Liver (tissue), 9 donors: ENCODE measurements around the gene LIPI. TPM values are rescaled to one million over a fixed set of nuclear protein-coding genes. Genes with fewer than 3 reads are reported as not detected.

Source experiments
- DNase-seq: peaks from one replicate; pipeline ENCODE4 v3.0.0-alpha.2; 2017; ENCODE audit warnings: low spot score
- H3K27ac ChIP-seq, 2 donors: one replicate each; pipeline ENCODE4 v1.7.0; 2013; ENCODE audit warnings: inconsistent platforms in 2 of 2, low read length in 2 of 2, control low read depth in 1 of 2, low read depth in 1 of 2, mild to moderate bottlenecking in 1 of 2
- H3K27me3 ChIP-seq, 4 donors: one replicate each; pipeline versions ENCODE4 v1.6.1 to v1.7.0; 2013; ENCODE audit warnings: low read length in 3 of 4, inconsistent platforms in 1 of 4, mild to moderate bottlenecking in 1 of 4, moderate library complexity in 1 of 4; ENCODE audit not compliant: control insufficient read depth in 4 of 4, insufficient read depth in 4 of 4
- H3K36me3 ChIP-seq, 4 donors: one replicate each; pipeline versions ENCODE4 v1.6.1 to v1.7.0; 2013; ENCODE audit warnings: low read length in 3 of 4, mild to moderate bottlenecking in 3 of 4, low read depth in 1 of 4, moderate library complexity in 1 of 4; ENCODE audit not compliant: control insufficient read depth in 4 of 4, insufficient read depth in 3 of 4
- H3K4me1 ChIP-seq, 4 donors: one replicate each; pipeline versions ENCODE4 v1.6.1 to v1.7.0; 2013; ENCODE audit warnings: low read length in 3 of 4, mild to moderate bottlenecking in 3 of 4, moderate library complexity in 1 of 4; ENCODE audit not compliant: control insufficient read depth in 4 of 4, insufficient read depth in 4 of 4
- H3K4me3 ChIP-seq, 3 donors: one replicate each; pipeline versions ENCODE4 v1.6.1 to v1.7.0; 2013; ENCODE audit warnings: low read length in 3 of 3, control low read depth in 1 of 3, low read depth in 1 of 3, mild to moderate bottlenecking in 1 of 3
- H3K9ac ChIP-seq, 2 donors: one replicate each; pipeline ENCODE4 v1.7.0; 2013; ENCODE audit warnings: low read length in 2 of 2, mild to moderate bottlenecking in 2 of 2, moderate library complexity in 2 of 2, control low read depth in 1 of 2, low read depth in 1 of 2
- H3K9me3 ChIP-seq, 4 donors: one replicate each; pipeline versions ENCODE4 v1.6.1 to v1.7.0; 2013; ENCODE audit warnings: low read length in 3 of 4; ENCODE audit not compliant: control insufficient read depth in 4 of 4
- ATF3 ChIP-seq: IDR thresholded peaks from 2 replicates; pipeline ENCODE4 v1.6.1; 2016; ENCODE audit warnings: antibody characterized with exemption
- CTCF ChIP-seq: fragments of 150-350 bp; IDR thresholded peaks from 2 replicates; pipeline ENCODE4 v1.5.1; 2017; ENCODE audit warnings: improper control_type of control experiment, low read depth, low read length; ENCODE audit not compliant: missing input control
- EGR1 ChIP-seq, 2 donors: IDR thresholded peaks; 2 replicates each; pipeline ENCODE4 v1.6.1; 2016 to 2018; ENCODE audit warnings: antibody characterized with exemption in 2 of 2, low read depth in 2 of 2
- FOXA1 ChIP-seq: IDR thresholded peaks from 2 replicates; pipeline ENCODE4 v1.6.1; 2016; ENCODE audit warnings: antibody characterized with exemption
- FOXA2 ChIP-seq: IDR thresholded peaks from 2 replicates; pipeline ENCODE4 v1.6.1; 2016; ENCODE audit warnings: antibody characterized with exemption
- GABPA ChIP-seq, 2 donors: IDR thresholded peaks in 1 of 2; conservative IDR thresholded peaks in 1 of 2; 2 replicates each; pipeline ENCODE4 v1.6.1; 2016; ENCODE audit warnings: antibody characterized with exemption in 2 of 2, mild to moderate bottlenecking in 1 of 2, moderate library complexity in 1 of 2
- HNF4A ChIP-seq, 2 donors: conservative IDR thresholded peaks; 2 replicates each; pipeline ENCODE4 v1.6.1; 2016; ENCODE audit warnings: antibody characterized with exemption in 2 of 2, mild to moderate bottlenecking in 2 of 2
- JUND ChIP-seq, 2 donors: IDR thresholded peaks; 2 replicates each; pipeline ENCODE4 v1.6.1; 2016; ENCODE audit warnings: antibody characterized with exemption in 2 of 2
- NR2F2 ChIP-seq: IDR thresholded peaks from 2 replicates; pipeline ENCODE4 v1.6.1; 2016; ENCODE audit warnings: antibody characterized with exemption
- RAD21 ChIP-seq, 2 donors: IDR thresholded peaks; 2 replicates each; pipeline ENCODE4 v1.6.1; 2016; ENCODE audit warnings: antibody characterized with exemption in 2 of 2, mild to moderate bottlenecking in 2 of 2
- REST ChIP-seq: IDR thresholded peaks from 2 replicates; pipeline ENCODE4 v1.6.1; 2016; ENCODE audit warnings: antibody characterized with exemption, mild to moderate bottlenecking
- RXRA ChIP-seq, 2 donors: IDR thresholded peaks; 2 replicates each; pipeline ENCODE4 v1.6.1; 2017 to 2018; ENCODE audit warnings: antibody characterized with exemption in 2 of 2, mild to moderate bottlenecking in 1 of 2
- SP1 ChIP-seq: IDR thresholded peaks from 2 replicates; pipeline ENCODE4 v1.6.1; 2018; ENCODE audit warnings: antibody characterized with exemption, mild to moderate bottlenecking
- TAF1 ChIP-seq: conservative IDR thresholded peaks from 2 replicates; pipeline ENCODE4 v1.6.1; 2016; ENCODE audit warnings: antibody characterized with exemption, mild to moderate bottlenecking
- YY1 ChIP-seq: IDR thresholded peaks from 2 replicates; pipeline ENCODE4 v1.6.1; 2016; ENCODE audit warnings: antibody characterized with exemption, mild to moderate bottlenecking
- WGBS: extraction: QIAGEN DNeasy Blood & Tissue Kit; methylation state at CpG from one replicate; pipeline ENCODE4 v1.1.7; 2013; 5-methylcytosine and 5-hydroxymethylcytosine counted together
- polyA plus RNA-seq, 2 donors: library from polyadenylated mRNA; stranded (reverse) in 1 of 2; unstranded in 1 of 2; fragments of 200-250 nt in 1 of 2; fragments of >200 nt in 1 of 2; fragmentation: Nextera tagmentation in 1 of 2; extraction: Ambion mirVana in 1 of 2; gene quantifications; one replicate each; pipeline versions ENCODE4 v1.2.1 to v1.2.3, GENCODE V29; 2013 to 2015
- total RNA-seq, 2 donors: library from RNA; depleted of rRNA; stranded (reverse); fragments of >200 nt; gene quantifications; one replicate each; pipeline ENCODE4 v1.2.3, GENCODE V29; 2014
- donor health status: healthy.
- donor health status: healthy.
- donor health status: healthy.
- donor health status: healthy.
- donor health status: healthy.

The LIPI gene
- total and polyA plus RNA-seq, 4 donors, result not detected

- WGBS, result 23% methylated on average over 3 of the region's 3 CpGs
- peaks cover 0 to 5% (median 3%) of the 10 kb centered on the region in 4 donors for H3K4me1 ChIP-seq
- H3K4me3 ChIP-seq, result peak overlapping the region in 1 of 3 donors; percentile 11
- DNase-seq, result no peak
- H3K9me3 ChIP-seq, result no peaks in the 10 kb centered on the region
- TF ChIP-seq YY1, result no peak
- peak in 1 of 2 donors; percentile 18 for TF ChIP-seq HNF4A (conservative IDR thresholded peaks at IDR 0.05)
- TF ChIP-seq REST, result no peak
- TF ChIP-seq CTCF, result peak; percentile 58
- TF ChIP-seq RAD21 (IDR thresholded peaks at IDR 0.05), result peak; percentile 84 to 87
- no peak for TF ChIP-seq SP1
- no peak for TF ChIP-seq FOXA1
- TF ChIP-seq GABPA (IDR thresholded peaks at IDR 0.05 in 1 of 2, conservative IDR thresholded peaks at IDR 0.05 in 1 of 2), result no peak
- H3K27me3 ChIP-seq, result no peaks in the 10 kb centered on the region
- H3K36me3 ChIP-seq, result no peaks in the 10 kb centered on the region
- H3K9ac ChIP-seq, result no peak overlapping the region
- no peak overlapping the region for H3K27ac ChIP-seq
Observed at GRCh38 chr21:14259747-14260146, 49.0 kb upstream of the LIPI start.

GRCh38 chr21:14251336-14251735 is 40.6 kb upstream of the LIPI start:
- WGBS, result 27% methylated on average over 1 of the region's 1 CpG
- no peaks in the 10 kb centered on the region for H3K36me3 ChIP-seq
- no peak overlapping the region for H3K27ac ChIP-seq
- H3K9me3 ChIP-seq, result no peaks in the 10 kb centered on the region
- no peak overlapping the region for H3K9ac ChIP-seq
- no peak for TF ChIP-seq HNF4A (conservative IDR thresholded peaks at IDR 0.05)
- no peak for TF ChIP-seq RXRA (IDR thresholded peaks at IDR 0.05)
- no peak for TF ChIP-seq REST
- TF ChIP-seq YY1, result no peak
- no peak for TF ChIP-seq CTCF
- no peak for TF ChIP-seq EGR1 (IDR thresholded peaks at IDR 0.05; ENCODE audit: low read depth in 2 of 2)
- TF ChIP-seq TAF1, result no peak
- no peak for TF ChIP-seq JUND (IDR thresholded peaks at IDR 0.05)
- TF ChIP-seq ATF3, result no peak
- no peak for TF ChIP-seq GABPA (IDR thresholded peaks at IDR 0.05 in 1 of 2, conservative IDR thresholded peaks at IDR 0.05 in 1 of 2)
- TF ChIP-seq FOXA2, result no peak
- TF ChIP-seq NR2F2, result no peak
- H3K4me1 ChIP-seq, result no peaks in the 10 kb centered on the region
- no peak for DNase-seq
- H3K27me3 ChIP-seq, result peaks cover 0 to 5% (median 0%) of the 10 kb centered on the region in 4 donors
- no peak overlapping the region for H3K4me3 ChIP-seq
